ENCODE measurements around the gene VGLL2.

DNA sequence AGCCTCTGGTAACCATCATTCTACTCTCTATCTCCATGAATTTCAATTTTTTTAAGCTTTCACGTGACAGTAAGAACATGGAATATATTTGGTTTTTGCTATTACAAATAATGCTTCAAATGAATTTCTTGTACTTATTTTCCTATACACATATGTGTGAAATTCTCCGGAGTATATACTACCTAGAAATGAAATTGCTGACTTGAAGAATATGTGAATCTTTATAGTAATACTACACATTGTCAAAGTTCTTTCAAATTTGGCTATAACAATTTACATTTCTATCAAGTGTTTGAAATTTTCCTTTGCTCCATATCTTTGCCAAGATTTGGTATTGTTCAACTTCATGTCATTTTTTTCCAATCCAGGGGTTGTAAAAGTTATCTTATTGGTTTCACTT is 11.6 kb upstream of the VGLL2 start:
- TF ChIP-seq CTCF (IDR thresholded peaks at IDR 0.05) (no peak), HES2 (IDR thresholded peaks at IDR 0.05) (no peak), REST (IDR thresholded peaks at IDR 0.05) (no peak)

Data from A549 (cell line).